Measurements from ENCODE around the gene ARRDC5.
"Not testable (repeated sequence)": the region's sequence is repeated elsewhere in the genome, so short reads cannot be mapped to it uniquely, and the experiment has no call there.

Gene ARRDC5
- total RNA-seq, result 4.3 to 5.0 reads per million in 2 donors

DNA sequence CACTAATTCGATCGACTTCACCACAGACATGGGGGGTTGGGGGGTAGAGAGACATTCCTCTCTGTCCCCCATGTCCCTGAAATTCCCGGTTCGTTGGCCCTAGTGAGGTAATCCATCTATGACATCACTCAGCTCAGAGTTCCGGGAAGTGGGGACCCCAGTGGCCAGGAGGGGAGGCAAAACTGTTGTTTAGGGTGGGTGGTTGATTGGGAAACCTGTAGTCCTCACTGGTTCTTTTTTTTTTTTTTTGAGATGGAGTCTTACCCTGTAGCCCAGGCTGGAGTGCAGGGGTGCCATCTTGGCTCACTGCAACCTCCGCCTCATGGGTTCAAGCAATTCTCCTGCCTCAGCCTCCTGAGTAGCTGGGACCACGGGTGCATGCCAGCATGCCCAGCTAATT is at the start of gene ARRDC5:
Gene ARRDC5 (minus strand): TSS at position 101 of the 400 bp plus-strand sequence. CDS start 71 bp downstream, at position 30.
- no peak for DNase-seq

DNA sequence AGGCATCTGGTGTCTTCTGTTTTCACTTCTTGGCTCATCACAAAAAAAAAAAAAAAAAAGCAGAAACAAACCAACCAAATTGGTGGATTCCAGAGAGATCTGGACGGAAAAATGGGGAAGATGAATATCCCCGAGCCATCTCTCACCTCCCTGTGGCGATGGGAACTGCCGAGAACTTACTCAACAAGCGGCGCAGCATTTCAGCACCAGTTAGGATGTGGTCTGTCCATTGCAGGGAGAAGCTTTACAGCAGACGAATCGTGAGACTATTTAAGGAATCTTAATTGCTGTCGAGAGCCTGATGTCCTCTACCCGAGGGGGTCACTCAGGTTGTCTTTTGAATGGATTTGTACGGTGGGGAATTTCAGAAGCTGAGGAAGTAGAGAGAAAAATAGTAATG is 49.0 kb upstream of the ARRDC5 start:
- no peak for DNase-seq

DNA sequence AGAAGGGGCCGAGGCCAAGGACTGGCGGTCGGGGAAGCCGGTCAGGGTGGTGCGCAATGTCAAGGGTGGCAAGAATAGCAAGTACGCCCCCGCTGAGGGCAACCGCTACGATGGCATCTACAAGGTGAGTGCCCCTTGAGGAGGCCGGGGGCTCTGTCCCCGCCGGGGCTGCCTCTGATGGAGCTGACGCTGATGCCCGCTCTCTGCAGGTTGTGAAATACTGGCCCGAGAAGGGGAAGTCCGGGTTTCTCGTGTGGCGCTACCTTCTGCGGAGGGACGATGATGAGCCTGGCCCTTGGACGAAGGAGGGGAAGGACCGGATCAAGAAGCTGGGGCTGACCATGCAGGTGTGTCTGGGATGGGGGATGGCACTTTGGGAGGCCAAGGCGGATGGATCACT is 48.0 kb upstream of the ARRDC5 start:
- DNase-seq, result not testable (repeated sequence)

DNA sequence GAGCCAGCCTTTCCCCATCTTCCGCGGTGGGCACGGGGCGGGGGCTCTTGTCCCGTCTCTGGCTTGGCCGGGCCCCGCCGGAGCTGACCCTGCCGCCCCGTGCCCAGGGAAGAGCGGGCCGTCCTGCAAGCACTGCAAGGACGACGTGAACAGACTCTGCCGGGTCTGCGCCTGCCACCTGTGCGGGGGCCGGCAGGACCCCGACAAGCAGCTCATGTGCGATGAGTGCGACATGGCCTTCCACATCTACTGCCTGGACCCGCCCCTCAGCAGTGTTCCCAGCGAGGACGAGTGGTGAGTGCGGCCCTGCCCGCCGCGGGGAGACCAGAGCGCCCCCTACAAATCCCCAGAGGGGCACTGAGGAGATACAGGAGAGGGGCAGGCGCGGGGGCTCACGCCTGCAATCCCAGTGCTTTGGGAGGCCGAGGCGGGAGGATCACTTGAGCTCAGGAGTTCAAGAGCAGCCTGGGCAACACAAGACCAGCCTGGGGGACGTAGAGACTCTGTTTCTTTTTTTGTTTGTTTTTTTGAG is 39.0 kb upstream of the ARRDC5 start:
- not testable (repeated sequence) for DNase-seq

DNA sequence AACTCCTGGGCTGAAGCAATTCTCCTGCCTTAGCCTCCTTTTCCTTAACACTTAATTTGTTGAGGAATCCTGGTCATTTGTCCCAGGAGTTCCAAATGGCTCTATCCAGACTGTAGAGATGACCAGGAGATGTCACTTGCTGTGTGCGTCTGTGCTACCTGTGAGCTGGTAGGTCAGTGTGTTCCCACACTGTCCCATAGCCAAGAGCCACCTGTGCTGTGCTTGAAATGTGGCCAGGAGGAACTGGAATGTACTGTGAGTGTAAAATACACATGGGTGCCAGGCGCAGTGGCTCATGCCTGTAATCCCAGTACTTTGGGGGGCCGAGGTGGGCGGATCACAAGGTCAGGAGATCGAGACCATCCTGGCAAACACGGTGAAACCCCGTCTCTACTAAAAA is 36.8 kb upstream of the ARRDC5 start:
- no peak for DNase-seq

DNA sequence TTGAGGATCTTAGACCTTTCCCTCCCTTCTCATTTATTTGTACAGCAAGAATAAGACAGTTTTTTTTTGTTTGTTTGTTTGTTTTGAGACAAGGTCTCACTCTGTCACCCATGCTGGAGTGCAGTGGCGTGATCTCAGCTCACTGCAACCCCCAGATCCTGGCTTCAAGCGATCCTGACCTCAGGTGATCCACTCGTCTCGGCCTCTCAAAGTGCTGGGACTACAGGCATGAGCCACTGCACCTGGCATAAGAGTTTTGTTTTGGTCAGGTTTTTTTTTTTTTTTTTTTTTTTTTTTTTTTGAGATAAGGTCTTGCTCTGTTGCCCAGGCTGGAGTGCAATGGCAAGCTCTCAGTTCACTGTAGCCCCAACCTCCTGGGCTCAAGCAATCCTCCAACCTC is 35.8 kb upstream of the ARRDC5 start:
- not testable (repeated sequence) for DNase-seq

DNA sequence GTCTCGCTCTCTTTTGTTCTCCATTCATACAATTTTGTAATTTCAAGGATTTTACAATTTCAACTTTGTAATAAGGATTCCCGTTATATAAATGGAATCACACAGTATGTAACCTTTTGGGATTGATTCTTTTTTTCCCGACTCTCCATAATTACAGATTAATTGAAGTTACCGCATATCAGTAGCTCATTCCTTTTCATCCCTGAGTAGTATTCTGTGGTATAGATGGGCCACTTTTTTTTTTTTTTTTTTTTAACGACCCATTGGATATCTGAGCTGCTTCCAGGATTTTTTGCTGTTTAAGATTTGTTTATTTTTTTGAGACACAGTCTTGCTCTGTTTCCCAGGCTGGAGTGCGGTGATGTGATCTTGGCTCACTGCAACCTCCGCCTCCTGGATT is 34.4 kb upstream of the ARRDC5 start:
- no peak for DNase-seq

DNA sequence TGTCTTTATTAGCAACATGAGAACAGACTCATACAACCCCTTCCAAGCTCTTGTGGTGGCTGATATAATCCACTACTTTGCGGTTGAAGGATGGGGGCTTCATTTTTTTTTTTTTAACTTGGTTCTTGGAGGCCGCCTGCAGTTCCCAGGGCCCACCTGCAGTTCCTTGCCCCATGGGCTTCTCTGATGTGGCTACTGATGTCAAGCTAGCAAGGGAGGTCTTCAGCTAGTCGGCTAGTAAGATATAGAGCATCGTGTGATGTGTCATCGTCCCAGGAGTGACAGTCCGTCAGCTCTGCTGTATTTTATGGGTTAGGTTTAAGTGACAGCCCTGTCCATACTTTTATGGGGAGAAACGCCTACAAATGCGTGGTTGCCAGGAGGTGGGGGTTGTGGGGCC is 32.7 kb upstream of the ARRDC5 start:
- no peak for DNase-seq

DNA sequence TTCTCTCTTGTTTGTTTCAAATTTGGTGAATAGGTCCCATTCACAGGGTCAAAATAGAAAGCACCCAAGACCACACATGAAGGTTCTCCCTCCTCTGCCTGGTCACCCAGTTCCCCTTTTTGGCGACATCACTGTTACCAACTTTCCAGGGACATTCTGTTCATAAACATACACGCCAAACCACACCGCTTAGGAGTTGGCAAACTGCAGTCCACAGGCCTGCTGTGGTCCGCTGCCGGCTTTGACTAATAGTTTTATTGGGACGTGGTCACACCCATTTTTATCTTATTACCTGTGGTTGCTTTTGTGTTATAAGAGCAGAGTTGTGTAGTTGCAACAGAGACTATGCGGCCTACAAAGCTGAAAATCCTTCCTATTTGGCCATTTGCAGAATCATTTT is 30.8 kb upstream of the ARRDC5 start:
- DNase-seq, result no peak

DNA sequence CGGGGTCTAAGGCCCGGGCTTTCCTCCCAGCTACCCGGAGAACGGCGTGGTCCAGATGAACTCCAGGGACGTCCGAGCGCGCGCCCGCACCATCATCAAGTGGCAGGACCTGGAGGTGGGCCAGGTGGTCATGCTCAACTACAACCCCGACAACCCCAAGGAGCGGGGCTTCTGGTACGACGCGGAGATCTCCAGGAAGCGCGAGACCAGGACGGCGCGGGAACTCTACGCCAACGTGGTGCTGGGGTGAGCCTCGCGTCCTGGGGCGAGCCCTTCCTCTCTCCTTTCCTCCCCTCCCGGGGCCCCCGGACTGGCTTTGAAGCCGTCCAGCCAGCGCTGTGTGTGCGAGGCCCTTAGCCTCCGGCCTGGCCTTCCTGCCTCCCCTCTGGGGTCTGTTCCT is 30.0 kb upstream of the ARRDC5 start:
- no peak for DNase-seq

DNA sequence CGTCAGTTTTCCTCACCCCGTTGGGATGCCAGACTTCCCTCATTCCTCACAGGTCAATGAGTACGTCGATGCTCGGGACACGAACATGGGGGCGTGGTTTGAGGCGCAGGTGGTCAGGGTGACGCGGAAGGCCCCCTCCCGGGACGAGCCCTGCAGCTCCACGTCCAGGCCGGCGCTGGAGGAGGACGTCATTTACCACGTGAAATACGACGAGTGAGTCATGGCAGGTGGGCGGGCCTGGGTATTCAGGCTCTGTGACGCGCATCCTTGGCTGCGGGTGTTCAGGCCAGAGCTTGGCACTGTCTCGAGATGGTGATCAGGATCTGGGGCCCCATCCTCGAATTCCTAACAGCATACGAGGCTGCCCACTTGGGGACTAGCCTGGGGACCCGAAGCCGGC is 28.0 kb upstream of the ARRDC5 start:
- DNase-seq, result no peak

DNA sequence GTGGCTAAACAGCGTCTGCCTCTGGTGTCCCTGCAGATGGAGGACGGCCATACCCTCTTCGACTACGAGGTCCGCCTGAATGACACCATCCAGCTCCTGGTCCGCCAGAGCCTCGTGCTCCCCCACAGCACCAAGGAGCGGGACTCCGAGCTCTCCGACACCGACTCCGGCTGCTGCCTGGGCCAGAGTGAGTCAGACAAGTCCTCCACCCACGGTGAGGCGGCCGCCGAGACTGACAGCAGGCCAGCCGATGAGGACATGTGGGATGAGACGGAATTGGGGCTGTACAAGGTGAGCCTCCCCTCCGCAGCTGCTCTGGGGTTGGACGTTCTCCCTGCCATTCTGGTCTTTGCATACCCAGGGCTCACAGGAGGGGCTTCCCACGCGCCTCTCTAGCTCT is 26.5 kb upstream of the ARRDC5 start:
- no peak for DNase-seq

DNA sequence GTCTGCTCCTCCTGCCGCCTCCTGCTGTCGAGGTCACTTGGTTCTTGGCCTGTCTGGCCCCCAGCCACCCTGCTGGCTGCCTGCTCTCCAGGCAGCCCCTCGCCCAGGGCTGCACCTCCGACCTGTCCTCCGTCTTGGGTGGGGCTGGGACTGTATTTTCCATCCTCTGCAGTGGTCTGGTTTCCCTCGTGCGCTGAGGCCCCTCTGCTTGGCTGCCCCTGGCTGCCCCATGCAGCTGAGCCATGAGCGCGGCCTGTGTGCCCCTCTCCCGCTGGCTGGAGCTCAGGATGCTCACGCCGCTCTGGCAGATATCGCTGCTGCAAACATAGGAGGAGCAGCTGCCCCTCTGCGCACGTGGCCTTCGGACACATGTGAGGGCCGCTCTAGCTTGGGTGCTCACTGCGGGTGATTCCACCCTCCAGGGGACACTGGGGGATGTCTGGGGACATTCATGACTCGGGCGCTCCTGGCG is 20.6 kb upstream of the ARRDC5 start:
- no peak for DNase-seq

DNA sequence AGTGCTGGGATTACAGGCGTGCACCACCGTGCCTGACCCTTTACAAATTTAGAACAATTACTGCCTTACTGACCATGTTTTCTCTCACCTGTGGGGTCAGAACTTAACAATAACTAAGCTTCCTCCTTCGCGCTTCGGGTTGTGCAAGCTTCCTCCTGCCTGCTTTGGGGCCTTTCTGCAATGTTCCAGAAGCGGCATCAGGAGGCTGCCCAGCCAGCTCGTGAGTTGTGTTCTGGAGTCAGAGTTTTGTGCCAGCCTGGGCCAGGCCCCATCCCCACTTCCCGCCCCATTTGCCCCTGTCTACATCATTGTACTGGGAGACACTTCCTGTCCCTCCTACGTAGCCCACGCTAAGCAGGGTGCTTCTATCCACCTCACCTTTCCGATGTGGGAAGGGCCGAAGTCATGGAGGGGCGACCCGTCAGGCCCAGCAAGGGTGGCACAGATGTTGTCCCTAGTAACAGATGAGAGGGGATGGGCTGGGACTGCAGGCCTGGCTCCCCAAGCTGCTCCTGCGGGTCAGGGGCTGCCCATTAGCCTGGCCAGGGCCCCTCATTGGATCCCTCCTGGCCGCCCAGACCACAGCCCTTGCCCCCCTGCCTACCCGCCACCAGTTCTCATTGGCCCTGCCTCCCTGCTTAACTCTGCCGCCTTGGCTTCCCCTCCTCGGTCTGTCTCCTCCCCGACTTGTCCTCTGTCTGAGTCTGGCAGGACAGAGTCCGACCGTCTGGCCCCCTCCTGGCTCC is 20.0 kb upstream of the ARRDC5 start:
- DNase-seq, result no peak

DNA sequence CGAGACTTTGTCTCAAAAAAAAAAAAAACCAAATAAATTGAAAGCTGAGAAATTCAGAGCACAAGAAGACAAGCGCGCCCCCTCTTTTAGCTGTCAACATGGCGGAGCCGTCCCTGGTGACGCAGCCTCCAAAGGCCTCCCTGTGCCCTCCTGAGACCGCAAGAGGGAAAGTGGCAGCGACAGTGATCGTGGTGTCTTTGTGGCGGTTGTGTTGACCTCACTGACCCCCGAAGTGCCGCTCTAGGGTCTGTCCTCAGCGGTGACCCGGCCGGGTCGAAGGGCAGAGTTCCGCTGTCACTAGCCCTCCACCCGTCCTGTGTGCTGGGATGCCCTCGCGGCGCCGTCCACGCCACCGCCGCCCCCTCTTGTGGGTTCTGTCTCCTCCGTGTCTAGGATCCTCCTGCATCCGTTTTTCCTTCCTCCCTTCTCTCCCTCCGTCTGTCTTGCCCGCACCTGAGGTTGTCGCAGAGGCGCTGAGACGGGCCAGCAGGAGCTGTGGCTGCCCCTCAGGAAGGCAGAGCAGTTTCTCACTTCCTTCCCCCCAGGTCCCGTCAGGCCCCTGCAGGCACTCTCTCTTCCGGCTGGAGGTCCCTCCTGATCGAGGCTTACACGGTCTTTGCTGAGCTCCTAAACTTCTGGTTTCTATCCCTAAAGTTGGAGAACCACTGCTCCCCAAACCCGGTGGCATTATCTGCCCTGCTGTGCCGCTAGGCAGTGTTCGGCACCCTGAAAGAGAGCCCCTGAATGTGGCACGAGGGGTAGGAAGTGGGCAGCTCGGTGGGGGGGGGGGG is 13.8 kb upstream of the ARRDC5 start:
- peak; percentile 21 for DNase-seq

DNA sequence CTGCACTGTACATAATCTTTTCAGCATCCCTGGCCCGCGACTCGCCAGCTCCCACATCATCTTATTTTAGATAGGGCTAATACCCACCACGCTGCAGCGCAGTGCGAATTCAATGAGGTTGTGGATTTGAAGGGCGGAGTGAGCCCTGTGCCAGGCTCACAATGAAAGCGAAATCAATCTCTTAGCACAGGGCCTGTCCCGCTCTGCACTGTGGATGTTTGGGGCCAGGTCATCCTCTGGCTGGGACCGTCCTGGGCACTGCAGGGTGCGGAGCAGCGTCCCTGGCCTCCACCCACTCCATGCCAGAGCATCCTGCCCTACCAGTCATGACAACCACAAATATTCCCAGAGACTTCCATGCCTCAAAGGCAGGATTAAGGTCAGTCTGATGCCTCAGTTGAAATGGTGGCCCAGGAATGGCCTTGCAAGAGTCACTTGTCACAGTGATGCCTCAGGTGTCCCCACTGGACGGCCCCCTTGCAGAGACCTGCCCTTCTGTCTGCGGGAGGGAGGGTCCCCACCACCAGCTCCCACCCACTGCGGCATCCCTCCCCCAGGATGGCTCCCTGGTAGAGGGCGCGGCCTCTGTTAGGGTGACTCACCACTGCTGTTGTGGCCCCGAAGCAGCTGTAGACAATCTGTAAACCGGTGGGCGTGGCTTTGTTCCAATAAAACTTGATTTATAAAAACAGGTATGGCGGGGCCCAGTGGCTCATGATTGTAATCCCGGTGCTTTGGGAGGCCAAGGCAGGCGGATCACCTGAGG is 12.2 kb upstream of the ARRDC5 start:
- peak; percentile 61 for DNase-seq

DNA sequence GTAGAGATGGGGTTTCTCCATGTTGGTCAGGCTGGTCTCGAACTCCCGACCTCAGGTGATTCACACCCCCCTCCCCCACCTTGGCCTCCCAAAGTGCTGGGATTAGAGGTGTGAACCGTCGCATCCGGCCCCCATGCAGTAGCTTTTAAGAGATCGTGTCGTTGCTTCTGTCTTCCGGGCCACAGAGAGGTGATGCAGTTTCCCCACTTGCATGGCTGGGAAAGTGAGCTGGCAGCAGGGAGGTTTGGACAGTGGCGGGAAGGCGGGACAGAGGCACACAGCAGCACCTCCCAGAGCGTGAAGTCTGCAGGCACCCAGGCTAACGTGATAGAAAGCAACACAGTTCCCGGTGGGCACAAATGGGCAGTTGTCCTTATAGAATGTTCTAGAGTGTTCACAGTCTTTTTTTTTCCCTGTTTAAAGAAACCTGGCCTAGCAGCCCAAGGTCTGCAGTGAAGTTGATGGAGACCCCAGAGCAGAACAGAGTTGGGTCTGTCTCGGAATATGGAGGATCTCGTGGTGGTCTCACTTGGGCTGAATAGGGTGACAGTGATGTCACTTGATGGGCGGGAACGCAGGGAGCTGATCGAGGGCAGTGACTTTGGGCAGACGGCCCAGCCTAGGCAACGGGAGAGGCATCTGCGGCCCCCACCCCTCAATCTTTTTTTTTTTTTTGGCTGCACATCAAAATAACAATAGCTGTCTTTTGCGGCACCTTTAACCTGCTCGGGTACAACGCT is 11.5 kb upstream of the ARRDC5 start:
- no peak for DNase-seq

DNA sequence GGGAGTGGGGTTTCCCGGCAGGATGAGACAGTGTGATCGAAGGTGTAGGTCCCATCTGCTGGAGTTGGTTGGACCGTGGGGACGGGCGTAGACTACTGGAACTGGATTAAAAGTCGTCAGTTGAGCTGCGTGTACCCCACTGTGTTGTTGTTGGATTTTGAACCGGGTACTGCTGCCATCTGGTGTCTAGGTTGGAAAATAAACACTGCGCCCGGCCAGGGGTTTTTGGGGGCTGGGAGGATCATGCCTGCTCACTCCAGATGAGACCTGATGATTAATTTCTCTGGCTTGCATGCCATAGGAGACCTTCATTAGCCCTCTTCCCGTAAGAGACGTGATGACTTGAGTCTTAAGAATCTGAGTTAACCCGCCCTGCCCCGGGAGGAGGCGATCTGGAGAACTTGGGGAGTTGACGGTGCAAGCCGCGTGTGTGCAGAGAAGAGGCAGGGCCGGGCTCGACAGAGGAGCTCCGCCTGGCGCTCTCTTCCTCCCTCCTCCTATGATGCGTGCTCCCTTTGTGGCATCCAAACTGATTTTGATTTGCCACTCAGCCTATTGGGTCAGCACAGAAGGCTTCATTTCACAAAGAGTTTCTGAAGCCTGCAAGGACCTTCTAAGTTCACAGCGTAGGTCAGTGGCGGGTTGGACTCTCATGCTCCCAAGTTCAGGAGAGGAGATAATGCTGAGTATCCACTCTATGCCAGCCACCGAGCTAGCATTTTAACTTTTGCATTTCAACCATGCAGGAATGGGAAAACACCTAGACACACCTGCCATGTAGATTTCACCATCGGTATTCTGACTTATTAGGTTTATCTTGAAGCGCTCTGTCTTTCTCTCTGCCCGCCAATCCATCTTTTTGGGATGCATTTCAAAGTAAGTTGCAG is 9.3 kb upstream of the ARRDC5 start:
- DNase-seq, result peak; percentile 53

DNA sequence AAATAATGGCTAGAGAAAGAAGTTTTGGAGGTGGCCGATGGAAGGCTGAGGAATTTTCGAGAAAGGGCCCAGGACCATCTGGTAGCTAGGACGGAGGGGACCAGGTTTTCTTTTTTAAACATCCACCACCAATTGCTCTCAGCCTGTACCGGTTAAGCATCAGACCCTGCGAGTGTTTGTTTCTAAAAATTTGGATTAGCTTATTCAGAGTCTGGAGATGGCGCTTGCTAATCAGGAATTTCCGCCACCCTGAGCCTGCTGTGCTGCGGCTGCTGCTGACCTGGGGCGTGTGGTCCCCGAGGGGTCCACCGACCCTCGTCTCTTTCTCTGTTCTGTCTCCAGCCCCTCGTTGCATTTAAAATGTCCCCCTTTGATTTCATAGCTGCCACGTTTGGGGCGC is 8.6 kb upstream of the ARRDC5 start:
- no peak for DNase-seq

DNA sequence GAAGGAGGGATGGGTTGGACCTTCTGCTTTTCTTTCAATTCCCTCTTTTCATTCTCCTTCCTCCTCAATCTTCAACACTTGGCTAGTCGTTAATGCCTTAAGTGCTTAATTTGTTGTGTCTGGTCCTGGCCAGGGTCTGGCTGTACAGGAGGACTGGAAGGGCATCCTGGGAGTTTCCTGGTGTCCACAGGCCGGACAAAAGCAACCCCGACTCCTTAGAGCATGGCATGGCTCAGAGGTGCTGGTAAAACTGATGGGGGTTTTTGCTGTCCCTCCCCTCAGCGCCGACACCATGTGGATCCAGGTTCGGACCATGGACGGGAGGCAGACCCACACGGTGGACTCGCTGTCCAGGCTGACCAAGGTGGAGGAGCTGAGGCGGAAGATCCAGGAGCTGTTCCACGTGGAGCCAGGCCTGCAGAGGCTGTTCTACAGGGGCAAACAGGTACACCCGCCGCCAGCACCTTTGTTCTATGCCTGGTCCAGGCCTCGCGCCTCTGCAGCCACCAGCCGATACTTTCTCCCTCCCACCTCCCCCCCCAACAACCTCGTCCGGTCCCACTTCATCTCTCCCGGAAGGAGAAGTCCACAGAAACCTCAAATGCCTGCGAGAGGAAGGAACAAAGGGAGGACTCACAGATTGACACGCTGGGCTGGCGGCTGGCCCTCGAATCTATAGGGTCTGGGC is 8.0 kb upstream of the ARRDC5 start:
- DNase-seq, result peak; percentile 9
